Adrenal gland (tissue), 12 donors: ENCODE results near the gene GSAP. TPM values are rescaled to one million over a fixed set of nuclear protein-coding genes. Genes with fewer than 3 reads are reported as not detected.
"Not testable (repeated sequence)": the region's sequence is repeated elsewhere in the genome, so short reads cannot be mapped to it uniquely, and the experiment has no call there.

Experiments
- DNase-seq, 7 donors: peaks; one replicate each; pipeline ENCODE4 v3.0.0-alpha.2; 2019 to 2020
- H3K27ac ChIP-seq, 5 donors: fragments of 200-600 bp; sonication (generic) in 4 of 5; 1 replicate in 3 of 5; 2 replicates in 2 of 5; pipeline versions ENCODE4 v1.5.1 to v1.8.0; 2016 to 2020; ENCODE audit warnings: mild to moderate bottlenecking in 1 of 5
- H3K27me3 ChIP-seq: fragments of 200-600 bp; 2 replicates; pipeline ENCODE4 v1.8.0; 2021
- H3K36me3 ChIP-seq, 2 donors: fragments of 200-600 bp; replicated peaks in 1 of 2; 1 replicate in 1 of 2; 2 replicates in 1 of 2; pipeline versions ENCODE4 v1.5.1 to v1.8.0; 2018 to 2022
- H3K4me1 ChIP-seq, 2 donors: fragments of 200-600 bp; replicated peaks in 1 of 2; 1 replicate in 1 of 2; 2 replicates in 1 of 2; pipeline versions ENCODE4 v1.5.1 to v1.8.0; 2018 to 2021
- H3K4me3 ChIP-seq, 4 donors: fragments of 200-600 bp; sonication (generic) in 3 of 4; one replicate each; pipeline ENCODE4 v1.5.1; 2016 to 2018
- H3K9me3 ChIP-seq, 3 donors: fragments of 200-600 bp; sonication (generic) in 1 of 3; replicated peaks in 1 of 3; 1 replicate in 2 of 3; 2 replicates in 1 of 3; pipeline versions ENCODE4 v1.5.1 to v1.8.0; 2016 to 2021
- CTCF ChIP-seq, 6 experiments: fragments of 450-650 bp in 4 of 6; fragments of 200-600 bp in 2 of 6; sonication (generic) in 1 of 6; IDR thresholded peaks; 1 replicate in 5 of 6; 2 replicates in 1 of 6; pipeline versions ENCODE4 v1.5.1 to v1.8.0; 2016 to 2021; ENCODE audit warnings: antibody characterized with exemption in 6 of 6, mild to moderate bottlenecking in 2 of 6, moderate library complexity in 1 of 6
- POLR2A ChIP-seq, 2 donors: fragments of 450-650 bp; IDR thresholded peaks; one replicate each; pipeline ENCODE4 v1.6.1; 2017; ENCODE audit warnings: antibody characterized with exemption in 2 of 2, mild to moderate bottlenecking in 2 of 2, moderate library complexity in 1 of 2
- WGBS, 4 donors: extraction: QIAGEN DNeasy Blood & Tissue Kit in 2 of 4; methylation state at CpG; one replicate each; pipeline versions ENCODE4 v1.1.5 to v1.1.7; 2013 to 2017; 5-methylcytosine and 5-hydroxymethylcytosine counted together
- intact Hi-C, 2 donors: fragments of 100-400 bp; cut with DNase I; formaldehyde crosslinking; loops; one replicate each; pipeline versions ENCODE4 v1.14.1 to v1.15.0; 2022 to 2023
- polyA plus RNA-seq, 3 donors: library from polyadenylated mRNA; stranded (reverse); fragments of 200-250 nt in 2 of 3; fragments of 350-450 nt in 1 of 3; fragmentation: Illumina TruSeq in 1 of 3; extraction: RNeasy Lipid Tissue Mini Kit (QIAGEN cat#74804) in 1 of 3; gene quantifications; one replicate each; pipeline ENCODE4 v1.2.3, GENCODE V29; 2013 to 2014
- total RNA-seq, 9 donors: library from RNA; depleted of rRNA in 4 of 9; stranded (reverse); fragments of >200 nt in 4 of 9; fragments of 120-200 nt in 1 of 9; fragmentation: NEBNext Ultra II Directional in 1 of 9; extraction: Animal tissue kit (Norgen Biotek cat#: 25700) in 1 of 9; gene quantifications; one replicate each; pipeline versions ENCODE4 v1.1.0 to v1.2.4, GENCODE V29; 2013 to 2023
- donor health status: healthy with polysubstance abuse.
- donor health status: Bipolar disorder and iron deficiency.
- donor health status: DM: yes; HTN: yes; CAD: no.
- donor health status: DM: no; HTN: no; CAD: no.
- donor health status: DM: no; HTN: no; CAD: no.
- donor health status: DM: yes; HTN: yes; CAD: no.

The GSAP gene
- total and polyA plus RNA-seq, 12 donors, result 10.3 to 56.1 (median 18.5) TPM

GRCh38 chr7:77352665-77353406 lies 63.3 kb downstream of the GSAP start:
- no peaks in the 10 kb centered on the region for H3K27me3 ChIP-seq
- 62 to 83% (median 71%) methylated on average over 4 of the region's 4 CpGs for WGBS, 4 donors
- no peak for DNase-seq
- peaks cover 0 to 7% of the 10 kb centered on the region in 2 donors for H3K36me3 ChIP-seq
- TF ChIP-seq CTCF (IDR thresholded peaks at IDR 0.05), result no peak
- TF ChIP-seq POLR2A (IDR thresholded peaks at IDR 0.05), result no peak
- H3K9me3 ChIP-seq, result no peaks in the 10 kb centered on the region
- H3K27ac ChIP-seq, result no peak overlapping the region
- H3K4me1 ChIP-seq, result peaks cover 0 to 4% of the 10 kb centered on the region in 2 donors
- intact Hi-C loops, result no loop called here
- H3K4me3 ChIP-seq, result no peak overlapping the region

GRCh38 chr7:77351539-77352004 lies 64.6 kb downstream of the GSAP start:
- intact Hi-C loops, result no loop called here
- no peaks in the 10 kb centered on the region for H3K27me3 ChIP-seq
- H3K4me1 ChIP-seq, result peaks cover 0 to 4% of the 10 kb centered on the region in 2 donors
- TF ChIP-seq POLR2A (IDR thresholded peaks at IDR 0.05), result no peak
- DNase-seq, result peak in 4 of 7 donors; percentile 15 to 63 (median 22)
- no peak overlapping the region for H3K27ac ChIP-seq
- H3K9me3 ChIP-seq, result no peaks in the 10 kb centered on the region
- H3K36me3 ChIP-seq, result peaks cover 0 to 7% of the 10 kb centered on the region in 2 donors
- no peak overlapping the region for H3K4me3 ChIP-seq
- 63 to 83% (median 65%) methylated on average over 5 of the region's 5 CpGs for WGBS, 4 donors

GRCh38 chr7:77349141-77349540 lies 67.0 kb downstream of the GSAP start:
- intact Hi-C loops, result no loop called here
- Histone ChIP-seq H3K36me3 (peaks cover 0 to under 1% of the 10 kb centered on the region in 2 donors), H3K9me3 (no peaks in the 10 kb centered on the region), H3K4me1 (peaks cover 0 to 4% of the 10 kb centered on the region in 2 donors), H3K27ac (no peak overlapping the region), H3K27me3 (no peaks in the 10 kb centered on the region), H3K4me3 (no peak overlapping the region)
- DNase-seq, result no peak
- no peak for TF ChIP-seq CTCF (IDR thresholded peaks at IDR 0.05)

- Histone ChIP-seq H3K4me1 (peaks cover 0 to under 1% of the 10 kb centered on the region in 2 donors), H3K4me3 (no peak overlapping the region), H3K27me3 (no peaks in the 10 kb centered on the region), H3K9me3 (no peaks in the 10 kb centered on the region), H3K36me3 (no peaks in the 10 kb centered on the region), H3K27ac (no peak overlapping the region)
- TF ChIP-seq POLR2A (IDR thresholded peaks at IDR 0.05) (no peak), CTCF (IDR thresholded peaks at IDR 0.05) (no peak)
- intact Hi-C loops, result no loop called here
- DNase-seq, result peak in 5 of 7 donors; percentile 20 to 59 (median 37)
- WGBS, 4 donors, result 34 to 49% (median 47%) methylated on average over 3 of the region's 3 CpGs
Measured at GRCh38 chr7:77348371-77348813, 67.8 kb downstream of the GSAP start.

- H3K4me1 ChIP-seq, result no peaks in the 10 kb centered on the region
- no peak overlapping the region for H3K4me3 ChIP-seq
- TF ChIP-seq POLR2A (IDR thresholded peaks at IDR 0.05) (no peak), CTCF (IDR thresholded peaks at IDR 0.05) (no peak)
- no peaks in the 10 kb centered on the region for H3K27me3 ChIP-seq
- 88 to 96% (median 94%) methylated on average over 3 of the region's 3 CpGs for WGBS, 4 donors
- no peak for DNase-seq
- no peaks in the 10 kb centered on the region for H3K36me3 ChIP-seq
- intact Hi-C loops, result no loop called here
- no peaks in the 10 kb centered on the region for H3K9me3 ChIP-seq
- H3K27ac ChIP-seq, result no peak overlapping the region
Measured at GRCh38 chr7:77346441-77346840, 69.7 kb downstream of the GSAP start.

- DNase-seq, intact Hi-C loops, H3K27ac ChIP-seq, H3K4me1 ChIP-seq, H3K27me3 ChIP-seq, H3K4me3 ChIP-seq, H3K36me3 ChIP-seq, H3K9me3 ChIP-seq: not testable (repeated sequence)
- 93 to 97% (median 95%) methylated on average over 9 of the region's 9 CpGs for WGBS, 4 donors
Measured at GRCh38 chr7:77345426-77345825, 70.7 kb downstream of the GSAP start.
